SIG-M5 (cell line): ENCODE results near the gene NPHP3.
"Not testable (repeated sequence)": the region's sequence is repeated elsewhere in the genome, so short reads cannot be mapped to it uniquely, and the experiment has no call there.

Experiments used
- DNase-seq: peaks from one replicate; lab custom pipeline; 2025; lab: John Stamatoyannopoulos, UW

NPHP3 gene

DNA sequence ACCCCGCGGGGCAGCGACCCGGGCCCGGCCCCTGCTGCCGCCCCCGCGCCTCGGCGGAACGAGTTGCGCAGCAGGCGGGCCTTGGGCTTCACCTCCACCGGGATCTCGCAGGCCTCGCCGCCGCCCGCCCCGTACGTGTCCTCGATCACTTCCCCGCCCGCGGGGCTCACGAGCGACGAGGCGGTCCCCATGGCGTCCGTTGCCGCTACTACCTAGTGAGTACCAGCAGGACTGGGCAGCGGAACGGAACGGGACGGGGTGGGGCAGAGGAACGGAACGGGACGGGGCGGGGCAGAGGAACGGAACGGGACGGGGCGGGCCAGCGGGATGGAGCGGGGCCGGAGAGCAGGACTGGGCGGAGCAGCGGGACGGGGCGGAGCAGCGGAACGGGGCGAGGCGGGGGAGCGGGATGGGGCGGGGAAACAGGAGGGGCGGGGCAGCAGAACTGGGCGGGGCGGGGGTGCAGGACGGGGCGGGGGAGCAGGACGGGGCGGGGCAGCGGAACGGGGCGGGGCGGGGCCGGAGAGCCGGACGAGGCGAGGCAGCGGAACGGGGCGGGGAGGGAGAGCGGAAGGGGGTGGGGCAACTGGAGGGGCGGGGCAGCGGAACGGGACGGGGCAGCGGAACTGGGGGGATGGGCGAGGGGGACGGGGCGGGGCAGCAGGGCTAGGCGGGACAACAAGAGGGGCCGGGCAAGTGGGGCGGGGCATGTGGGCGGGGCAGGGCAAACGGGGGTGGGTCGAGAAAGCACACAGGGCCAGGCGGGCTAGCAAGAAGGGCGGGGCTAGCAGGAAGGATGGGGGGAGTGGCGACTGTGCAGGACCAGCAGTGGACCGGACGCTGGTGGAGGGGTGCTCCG lies at the start of gene NPHP3:
TSS of gene NPHP3 (minus strand) at position 245 of the 859 bp plus-strand sequence. CDS start at position 191, 54 bp downstream.
- DNase-seq, result peak; percentile 41

DNA sequence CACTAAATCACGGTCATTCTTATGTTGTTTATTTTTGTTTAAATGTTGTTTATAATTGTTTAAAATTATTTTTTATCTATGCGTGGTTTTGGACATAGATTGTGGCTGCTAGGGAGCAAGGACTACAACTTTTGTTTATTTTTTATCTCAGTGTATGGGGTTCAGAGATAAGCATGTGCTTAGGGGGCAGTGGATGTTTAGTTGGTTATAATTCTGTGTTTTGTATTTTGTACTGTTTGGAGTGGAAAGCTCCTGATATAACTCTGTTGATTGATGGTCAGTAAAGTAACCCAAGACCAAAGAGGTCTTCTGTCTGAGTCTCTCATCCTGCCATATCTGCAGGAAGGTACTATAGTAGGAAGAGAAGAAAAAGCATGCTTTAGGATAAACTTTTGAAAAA lies 36.5 kb upstream of the NPHP3 start:
- no peak for DNase-seq

DNA sequence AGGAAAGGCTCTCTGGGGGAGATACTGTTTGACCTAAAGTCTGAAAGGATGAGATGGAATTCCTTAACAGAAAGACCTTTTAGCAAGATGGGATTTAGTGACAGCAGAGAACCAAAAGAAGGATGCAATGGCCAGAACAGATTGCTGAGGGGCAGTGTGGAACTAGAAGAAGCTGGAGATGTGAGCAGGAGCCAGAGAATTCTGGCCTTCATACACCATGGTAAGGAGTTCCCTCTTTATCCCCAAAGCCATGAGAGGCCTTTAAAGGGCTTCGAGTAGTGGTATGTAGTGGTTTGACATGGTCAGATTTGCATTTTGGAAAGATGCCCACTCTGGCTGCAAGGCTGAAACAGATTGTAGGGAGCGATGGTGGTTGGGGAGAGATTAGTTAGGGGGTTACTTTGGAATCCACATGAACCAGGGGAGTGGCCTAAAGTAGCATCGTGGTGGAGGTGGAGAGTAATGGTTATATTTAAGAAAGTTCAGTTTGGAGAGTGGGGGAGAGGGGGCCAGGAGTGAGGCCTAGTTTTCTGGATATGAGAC lies 34.0 kb upstream of the NPHP3 start:
- no peak for DNase-seq

DNA sequence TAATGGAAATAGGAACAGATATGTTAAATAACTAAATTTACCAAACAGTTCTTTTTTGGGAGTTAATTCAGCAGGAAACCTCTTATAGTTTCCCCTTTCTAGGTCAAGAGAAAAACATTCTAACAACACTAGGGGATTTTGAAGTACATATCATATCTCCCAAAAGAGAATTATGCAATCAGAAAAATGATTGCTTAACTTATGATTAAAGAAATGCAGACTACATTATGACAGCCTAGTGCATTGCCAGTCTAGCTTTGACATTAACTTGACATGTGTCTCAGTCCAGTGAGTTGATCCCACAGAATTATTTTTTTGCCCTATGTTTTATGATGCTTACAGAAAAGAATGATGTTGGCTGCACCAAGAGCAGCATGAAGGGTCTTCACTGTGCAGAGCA lies 31.7 kb upstream of the NPHP3 start:
- DNase-seq, result no peak

DNA sequence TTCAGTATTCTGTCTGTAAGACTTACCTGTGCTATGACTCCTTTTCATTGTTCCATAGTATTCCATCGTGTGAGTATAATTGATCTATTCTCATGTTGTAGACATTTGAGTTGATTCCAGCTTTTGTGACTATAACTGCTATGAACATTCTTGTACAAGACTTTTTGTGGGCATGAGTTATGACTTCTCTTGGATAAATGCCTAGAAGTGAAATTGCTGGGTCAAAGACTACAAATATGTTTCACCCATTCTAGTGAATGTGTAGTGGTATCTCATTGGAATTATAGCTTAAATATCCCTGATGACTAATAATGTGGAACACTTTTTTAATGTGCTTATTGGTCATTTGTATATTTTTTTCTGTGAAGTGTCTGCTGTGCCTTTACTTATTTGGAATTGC lies 27.6 kb upstream of the NPHP3 start:
- DNase-seq, result no peak

DNA sequence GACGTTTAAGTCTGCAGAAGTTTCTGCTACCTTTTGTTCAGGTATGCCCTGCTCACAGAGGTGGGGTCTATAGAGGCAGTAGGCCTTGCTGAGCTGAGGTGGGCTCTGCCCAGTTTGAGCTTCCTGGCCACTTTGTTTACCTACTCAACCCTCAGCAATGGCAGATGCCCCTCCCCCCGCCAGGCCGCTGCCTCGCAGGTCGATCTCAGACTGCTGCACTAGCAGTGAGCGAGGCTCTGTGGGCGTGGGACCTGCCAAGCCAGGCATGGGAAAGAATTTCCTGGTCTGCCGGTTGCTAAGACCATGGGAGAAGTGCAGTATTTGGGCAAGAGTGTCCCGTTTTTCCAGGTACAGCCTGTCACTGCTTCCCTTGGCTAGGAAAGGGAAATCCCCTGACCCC lies 24.5 kb upstream of the NPHP3 start:
- not testable (repeated sequence) for DNase-seq

GRCh38 chr3:132738314-132738713 lies 16.1 kb upstream of the NPHP3 start:
- no peak for DNase-seq

- DNase-seq, result no peak
Measured at GRCh38 chr3:132735589-132735988, 13.4 kb upstream of the NPHP3 start.

- no peak for DNase-seq
Measured at GRCh38 chr3:132730891-132731580, 8.8 kb upstream of the NPHP3 start.

DNA sequence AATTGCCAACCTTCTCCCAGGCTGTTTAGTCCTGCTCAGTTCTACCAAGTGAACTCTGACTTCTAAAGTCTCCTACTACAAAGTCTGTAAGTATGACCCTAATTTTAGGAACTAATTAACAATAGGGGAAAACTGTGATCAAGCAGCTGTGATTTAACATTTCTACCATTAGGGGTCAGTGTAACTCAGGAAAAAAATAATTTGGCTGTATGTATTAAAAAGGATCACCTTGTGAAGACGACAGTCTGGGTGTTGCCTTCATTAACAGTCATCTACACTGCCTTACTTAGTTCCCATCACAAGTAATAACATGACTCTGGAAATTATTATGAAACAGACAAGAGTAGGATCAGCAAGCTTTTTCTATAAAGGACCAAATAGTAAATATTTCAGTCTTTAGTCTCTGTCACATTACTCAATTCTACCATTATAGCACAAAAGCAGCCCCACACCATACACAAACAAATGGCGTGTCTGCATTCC lies 4.2 kb upstream of the NPHP3 start:
- DNase-seq, result no peak

GRCh38 chr3:132723024-132723950 lies 1.1 kb upstream of the NPHP3 start:
- no peak for DNase-seq

DNA sequence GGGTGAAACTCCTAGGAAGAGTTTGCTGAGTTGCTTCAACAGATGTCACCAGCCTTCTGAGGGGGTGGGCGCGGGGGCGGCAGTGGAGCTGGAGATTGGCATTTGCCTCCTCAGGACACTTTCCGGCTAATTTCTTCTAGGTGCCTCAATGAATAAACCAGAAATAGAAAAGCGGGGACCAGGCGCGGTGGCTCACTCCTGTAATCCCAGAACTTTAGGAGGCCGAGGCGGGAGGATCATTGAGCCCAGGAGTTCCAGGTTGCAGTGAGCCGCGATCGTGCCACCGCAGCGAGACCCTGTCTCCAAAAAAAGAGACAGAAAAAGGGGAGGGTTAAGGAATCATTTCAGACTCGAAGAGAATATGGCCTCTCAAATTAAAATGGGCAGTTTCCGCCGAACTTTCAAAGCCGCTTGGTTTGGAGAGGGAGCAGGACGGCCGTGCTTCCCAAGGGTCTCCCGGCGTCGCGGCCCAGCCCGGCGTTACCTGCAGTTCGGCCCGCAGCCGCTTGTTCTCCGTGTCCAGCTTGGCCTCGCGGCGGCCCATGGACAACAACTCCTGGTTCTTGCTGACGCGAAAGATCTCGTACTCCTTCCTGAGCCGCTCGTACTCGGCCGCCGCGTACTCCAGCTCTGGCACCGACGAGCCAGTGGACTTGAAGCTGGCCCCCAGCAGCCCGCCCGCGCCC lies 587 bp downstream of the NPHP3 start:
- no peak for DNase-seq

DNA sequence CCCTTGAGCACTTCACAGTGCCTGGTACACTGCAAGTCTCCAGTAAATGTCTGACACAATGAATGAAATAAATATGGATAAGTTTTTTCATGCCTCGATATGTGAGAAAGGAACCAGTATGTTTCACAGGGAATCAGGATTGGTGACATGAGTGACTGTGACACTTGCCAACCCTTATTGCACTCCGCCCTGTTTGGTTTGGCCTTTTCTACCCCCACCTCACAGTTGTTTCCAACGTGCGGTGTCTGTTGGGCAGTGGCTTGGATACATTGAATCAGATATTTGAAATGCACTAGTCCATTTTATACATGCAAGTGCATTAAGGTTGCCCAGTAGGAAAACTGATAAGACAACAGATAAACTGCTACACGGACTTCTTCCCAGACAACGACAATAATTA lies 2.0 kb downstream of the NPHP3 start:
- no peak for DNase-seq

GRCh38 chr3:132716372-132716771 lies 5.8 kb downstream of the NPHP3 start:
- no peak for DNase-seq

DNA sequence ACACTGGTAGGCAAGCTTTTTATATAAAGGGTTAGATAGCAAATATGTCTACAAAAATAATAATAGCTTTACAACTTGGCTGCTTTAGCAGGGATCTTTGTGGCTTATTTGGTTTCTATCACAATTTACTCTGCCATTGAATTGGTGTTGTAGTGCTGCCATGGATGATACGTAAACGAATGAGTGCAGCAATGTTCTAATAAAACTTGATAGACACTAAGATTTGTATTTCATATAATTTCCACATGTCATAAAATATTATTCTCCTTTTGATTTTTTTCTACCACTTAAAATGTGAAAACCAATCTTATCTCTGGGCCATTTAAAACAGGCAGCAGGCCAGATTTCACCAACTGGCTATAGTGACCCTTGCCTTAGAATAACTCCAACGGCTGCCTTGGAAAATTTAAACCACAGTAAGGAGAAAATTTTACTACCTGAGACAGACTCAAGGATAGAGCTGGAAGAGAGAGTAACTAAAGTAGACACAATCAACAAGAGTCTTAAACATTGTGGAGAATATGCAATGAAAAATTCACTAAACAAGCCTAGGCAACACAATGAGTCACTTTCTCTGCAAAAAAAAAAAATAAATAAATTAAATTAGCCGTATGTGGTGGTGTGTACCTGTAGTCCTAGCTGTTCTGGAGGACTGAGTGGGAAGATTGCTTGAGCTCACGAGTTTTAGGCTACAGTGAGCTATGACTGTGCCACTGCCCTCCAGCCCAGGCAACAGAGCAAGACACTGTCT lies 8.1 kb downstream of the NPHP3 start:
- no peak for DNase-seq

GRCh38 chr3:132710311-132710710 lies 11.9 kb downstream of the NPHP3 start:
- DNase-seq, result no peak

GRCh38 chr3:132709761-132710160 lies 12.4 kb downstream of the NPHP3 start:
- no peak for DNase-seq

DNA sequence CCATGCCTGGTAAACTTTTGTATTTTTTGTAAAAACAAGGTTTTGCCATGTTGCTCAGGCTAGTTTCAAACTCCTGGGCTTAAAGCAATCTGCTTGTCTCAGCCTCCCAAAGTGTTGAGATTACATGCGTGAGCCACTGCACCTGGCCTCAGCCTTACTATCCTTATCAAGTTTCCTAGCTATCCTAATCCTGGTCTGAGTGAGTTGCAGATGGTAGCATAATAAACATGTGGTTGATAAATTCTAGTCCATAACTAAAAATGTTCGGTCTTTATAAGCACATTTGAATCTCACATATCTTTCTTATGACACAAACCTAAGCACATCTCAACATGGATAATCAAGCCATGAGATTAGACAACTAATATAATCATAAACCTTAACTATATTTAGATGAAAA lies 18.5 kb downstream of the NPHP3 start:
- DNase-seq, result no peak

GRCh38 chr3:132695422-132695821 lies 26.8 kb downstream of the NPHP3 start:
- no peak for DNase-seq

GRCh38 chr3:132694991-132695390 lies 27.2 kb downstream of the NPHP3 start:
- no peak for DNase-seq

- DNase-seq, result no peak
Measured at GRCh38 chr3:132690040-132690439, 32.2 kb downstream of the NPHP3 start.
